SIG-M5 (cell line): ENCODE results near the gene LEFTY1.

Experiments used
- DNase-seq: peaks from one replicate; lab custom pipeline; 2025; lab: John Stamatoyannopoulos, UW

LEFTY1 gene

DNA sequence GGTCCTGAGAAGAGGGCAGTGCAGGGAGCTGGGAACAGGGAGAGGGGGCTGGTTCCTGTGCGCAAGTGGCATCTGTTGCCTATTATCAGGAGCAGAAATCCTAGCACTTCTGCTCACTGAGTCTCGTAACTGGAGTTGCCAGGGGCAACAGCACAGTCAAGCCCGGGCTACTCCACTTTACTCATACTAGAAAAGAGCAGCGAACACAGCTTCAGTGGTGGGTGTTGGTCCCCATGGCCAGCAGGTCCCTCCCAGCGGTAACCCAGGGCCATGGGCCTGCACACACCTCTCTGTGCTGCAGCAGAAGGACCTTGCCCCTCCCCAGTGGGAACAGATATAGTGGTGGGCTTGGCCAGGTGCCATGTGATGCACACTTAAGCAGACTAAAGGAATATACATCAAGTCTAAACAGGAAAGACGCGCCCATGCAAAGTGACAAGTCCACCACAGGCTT is 26.6 kb upstream of the LEFTY1 start:
- DNase-seq: no peak

DNA sequence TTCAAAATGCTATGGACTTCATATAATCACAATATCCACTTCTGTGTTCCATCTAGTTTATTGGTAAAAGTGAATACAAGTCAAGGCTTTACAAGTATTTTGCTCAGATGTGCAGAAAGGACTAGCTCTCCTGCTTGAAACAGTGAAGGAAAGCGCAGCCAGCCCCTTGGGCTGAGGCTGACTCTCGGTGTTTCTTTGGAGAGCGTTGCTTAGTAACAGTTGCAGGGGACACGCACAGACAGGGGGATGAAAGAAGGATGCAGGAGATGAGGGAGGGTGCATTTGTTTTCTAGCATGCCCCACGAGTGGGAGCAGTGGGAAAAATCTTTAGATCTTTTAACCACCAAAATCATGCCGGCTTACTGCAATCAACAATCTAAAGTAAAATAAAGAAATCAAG is 26.0 kb upstream of the LEFTY1 start:
- no peak for DNase-seq

- no peak for DNase-seq
Measured at GRCh38 chr1:225914391-225914790, 25.4 kb upstream of the LEFTY1 start.

GRCh38 chr1:225911191-225912130 is 22.5 kb upstream of the LEFTY1 start:
- no peak for DNase-seq

DNA sequence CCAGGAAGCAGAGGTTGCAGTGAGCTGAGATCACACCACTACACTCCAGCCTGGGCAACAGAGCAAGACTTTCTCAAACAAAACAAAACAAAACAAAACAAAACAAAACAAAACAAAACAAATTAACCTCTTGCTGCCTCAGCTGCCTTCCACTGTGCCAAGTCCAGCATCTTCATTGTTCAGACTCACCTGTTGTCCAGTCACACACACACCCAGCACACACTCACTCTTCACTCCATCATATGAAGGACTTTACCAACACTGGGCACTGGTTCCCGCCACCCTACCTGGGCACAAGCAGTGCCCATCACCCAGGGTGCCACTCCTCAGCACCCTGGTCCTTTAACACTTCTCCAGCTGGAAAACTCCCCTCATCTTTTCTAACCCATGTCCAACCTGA is 20.5 kb upstream of the LEFTY1 start:
- DNase-seq: no peak

DNA sequence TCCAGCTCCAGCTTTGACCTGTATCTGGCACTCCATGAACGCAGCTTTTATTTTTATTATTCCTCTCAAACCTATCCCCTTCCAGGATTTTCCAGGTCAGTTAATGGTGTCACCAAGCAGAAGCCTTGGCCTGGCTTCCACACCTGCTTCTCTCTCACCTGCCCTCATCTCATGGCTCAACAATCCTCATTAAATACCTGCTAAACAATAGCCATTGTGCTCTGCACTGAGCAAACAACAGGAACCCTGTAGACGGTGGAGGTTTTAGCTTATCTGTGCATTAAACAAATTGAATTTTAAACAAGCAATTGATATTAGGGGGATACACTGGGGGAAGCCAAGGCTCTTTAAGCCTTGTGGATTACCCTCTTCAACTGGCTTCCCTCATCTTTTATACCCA is 19.8 kb upstream of the LEFTY1 start:
- DNase-seq: no peak

DNA sequence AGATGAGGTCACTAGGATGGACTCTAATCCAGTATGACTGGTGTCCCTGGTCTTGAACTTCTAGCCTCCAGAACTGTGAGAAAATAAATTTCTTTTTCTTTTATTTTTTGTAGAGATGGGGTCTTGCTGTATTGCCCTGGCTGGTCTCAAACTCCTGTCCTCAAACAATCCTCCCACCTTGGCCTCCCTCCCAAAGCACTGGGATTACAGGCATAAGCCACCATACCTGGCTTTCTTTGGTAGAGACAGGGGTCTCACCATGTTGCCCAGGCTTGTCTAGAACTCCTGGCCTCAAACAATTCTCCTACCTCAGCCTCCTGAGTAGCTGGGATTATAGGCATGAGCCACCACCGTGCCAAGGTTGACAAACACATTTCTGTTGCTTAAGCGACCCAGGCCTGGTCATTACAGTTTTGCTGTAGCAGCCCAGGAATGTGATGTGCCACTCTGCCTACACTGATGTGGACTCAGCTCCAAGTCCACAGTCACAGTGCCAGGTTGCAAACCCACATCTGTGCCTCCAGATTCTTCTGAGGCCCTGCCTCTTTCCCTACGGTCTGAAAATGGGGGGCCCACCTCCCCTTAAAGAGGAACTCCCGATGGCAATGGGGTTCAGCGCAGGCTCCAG is 19.2 kb upstream of the LEFTY1 start:
- DNase-seq: no peak

DNA sequence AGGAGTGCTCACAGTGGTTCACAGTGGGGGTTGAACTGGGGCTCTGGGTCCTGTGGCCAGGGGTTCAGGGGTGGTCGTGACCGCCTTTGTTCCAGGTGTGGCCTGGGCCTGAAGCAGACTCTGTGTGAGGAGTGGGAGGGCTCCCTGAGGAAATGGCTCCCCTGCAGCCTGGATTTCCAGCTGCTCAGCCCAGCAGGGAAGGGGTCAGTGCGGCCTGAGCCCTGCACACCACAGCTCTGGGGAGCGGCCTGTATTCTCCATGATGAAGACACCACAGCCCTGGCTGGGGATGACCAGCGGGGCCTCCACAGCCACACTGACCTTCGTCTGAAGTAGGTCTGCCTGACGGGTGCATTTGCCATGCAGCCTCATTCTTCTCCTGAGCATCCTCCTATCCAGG is 18.4 kb upstream of the LEFTY1 start:
- DNase-seq: no peak

- DNase-seq: no peak
Measured at GRCh38 chr1:225906467-225906866, 17.5 kb upstream of the LEFTY1 start.

DNA sequence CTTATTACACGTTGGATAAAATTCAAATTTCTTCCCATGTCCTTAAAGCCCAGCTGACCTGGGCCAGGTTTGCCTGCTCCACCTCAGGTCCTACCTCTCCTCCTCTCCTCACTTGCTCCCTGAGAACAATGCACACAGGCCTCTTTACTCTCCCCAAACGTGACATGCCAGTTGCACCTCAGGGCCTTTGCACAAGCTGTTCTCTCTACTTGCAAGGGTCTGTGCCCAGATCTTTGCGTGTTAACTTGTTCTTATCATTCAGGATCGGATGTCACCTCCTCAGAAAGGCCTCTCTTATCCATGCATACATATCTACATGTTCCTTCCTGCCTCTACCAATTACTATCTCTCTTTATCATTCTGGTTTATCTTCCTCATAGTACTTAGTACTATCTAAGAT is 14.7 kb upstream of the LEFTY1 start:
- DNase-seq: no peak

GRCh38 chr1:225899044-225899925 is 10.3 kb upstream of the LEFTY1 start:
- DNase-seq: no peak

- DNase-seq: no peak
Measured at GRCh38 chr1:225897595-225898514, 8.9 kb upstream of the LEFTY1 start.

DNA sequence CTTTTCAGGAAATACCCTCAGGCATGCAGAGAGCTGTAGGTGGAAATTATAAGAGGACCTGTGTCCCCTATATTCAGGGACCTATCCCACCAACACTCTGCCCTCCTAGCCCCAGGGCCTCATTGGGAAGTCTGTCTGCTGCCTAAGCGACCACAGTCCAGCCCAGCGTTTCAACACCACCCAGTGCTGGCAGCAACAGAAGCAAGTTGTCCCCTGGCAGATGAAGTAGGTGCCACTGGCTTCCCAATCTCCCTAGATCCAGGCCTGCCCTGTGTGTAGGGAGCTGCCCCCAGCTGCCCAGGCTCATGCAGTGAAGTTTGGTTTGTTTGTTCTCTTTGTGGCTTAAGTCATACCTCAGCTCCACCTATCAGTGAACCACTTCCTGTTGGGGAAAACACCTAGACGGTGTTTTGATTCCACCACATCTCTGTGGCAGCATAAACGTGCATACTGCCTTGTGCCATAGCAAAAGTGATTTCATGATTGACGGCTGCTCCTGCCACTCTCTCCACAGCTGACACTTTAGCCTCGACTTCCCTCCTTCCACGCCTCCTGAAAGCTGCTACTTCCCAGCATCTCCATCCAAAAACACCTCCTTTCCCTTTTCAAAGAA is 8.1 kb upstream of the LEFTY1 start:
- no peak for DNase-seq

DNA sequence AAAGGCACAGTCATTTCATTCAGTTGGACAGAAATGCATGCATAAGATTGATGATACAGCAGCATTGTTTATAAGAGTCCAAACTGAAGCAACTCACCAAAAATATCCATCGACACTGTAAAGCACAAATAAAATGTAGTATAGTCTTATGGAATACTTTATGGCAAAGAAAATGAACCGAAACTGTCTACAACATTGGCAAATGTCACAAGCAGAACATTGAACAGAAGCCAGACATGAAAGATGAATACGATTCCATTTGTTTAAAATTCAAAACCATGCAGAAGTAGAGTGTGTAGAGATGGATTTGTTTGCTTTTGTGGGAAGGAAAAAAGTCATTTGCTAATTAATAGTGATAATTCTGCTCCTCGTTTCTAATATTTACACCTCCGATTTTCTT is 7.5 kb upstream of the LEFTY1 start:
- no peak for DNase-seq

DNA sequence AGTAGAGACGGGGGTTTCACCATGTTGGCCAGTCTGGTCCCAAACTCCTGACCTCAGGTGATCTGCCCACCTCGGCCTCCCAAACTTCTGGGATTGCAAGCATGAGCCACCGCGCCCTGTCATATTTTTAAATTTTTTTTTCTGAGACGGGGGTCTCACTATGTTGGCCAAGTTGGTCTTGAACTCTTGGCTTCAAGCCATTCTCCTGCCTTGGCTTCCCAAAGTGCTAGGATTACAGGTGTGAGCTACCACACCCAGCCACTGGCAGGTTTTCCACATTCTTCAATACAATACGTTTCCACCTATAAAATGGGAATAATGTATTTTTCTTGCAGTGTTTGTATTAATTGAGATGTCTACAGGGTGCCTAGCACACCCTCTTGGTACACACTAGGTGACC is 3.4 kb upstream of the LEFTY1 start:
- DNase-seq: no peak

DNA sequence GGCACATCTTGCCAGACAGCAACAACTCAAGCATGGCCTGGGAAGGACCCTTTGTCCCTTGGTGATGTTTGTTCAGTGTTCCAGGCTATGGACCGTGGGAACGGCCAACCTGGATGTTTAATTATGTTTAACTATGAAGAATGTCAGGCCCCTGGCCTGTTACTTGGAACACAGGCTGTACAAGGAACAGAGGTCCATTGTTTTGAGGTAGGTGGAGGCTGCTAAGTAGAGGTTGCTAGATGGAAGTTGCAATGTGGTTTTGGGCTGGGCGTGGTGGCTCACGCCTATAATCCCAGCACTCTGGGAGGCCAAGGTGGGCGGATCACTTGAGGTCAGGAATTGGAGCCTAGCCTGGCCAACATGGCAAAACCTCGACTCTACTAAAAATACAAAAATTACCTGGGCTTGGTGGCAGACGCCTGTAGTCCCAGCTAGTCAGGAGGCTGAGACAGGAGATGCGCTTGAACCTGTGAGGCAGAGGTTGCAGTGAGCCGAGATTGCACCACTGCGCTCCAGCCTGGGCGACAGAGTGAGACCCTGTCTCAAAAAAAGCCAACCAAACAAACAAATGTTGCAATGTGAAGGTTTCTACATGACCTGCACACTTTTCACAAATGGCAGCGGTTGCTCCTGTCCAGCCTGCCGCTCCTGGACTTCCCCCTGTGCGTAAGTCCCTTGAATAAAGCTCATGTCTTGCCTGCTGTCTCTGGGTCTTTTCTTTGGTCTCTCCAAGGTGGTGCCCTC is 2.5 kb upstream of the LEFTY1 start:
- no peak for DNase-seq

GRCh38 chr1:225890346-225891228 is 1.6 kb upstream of the LEFTY1 start:
- DNase-seq: no peak

DNA sequence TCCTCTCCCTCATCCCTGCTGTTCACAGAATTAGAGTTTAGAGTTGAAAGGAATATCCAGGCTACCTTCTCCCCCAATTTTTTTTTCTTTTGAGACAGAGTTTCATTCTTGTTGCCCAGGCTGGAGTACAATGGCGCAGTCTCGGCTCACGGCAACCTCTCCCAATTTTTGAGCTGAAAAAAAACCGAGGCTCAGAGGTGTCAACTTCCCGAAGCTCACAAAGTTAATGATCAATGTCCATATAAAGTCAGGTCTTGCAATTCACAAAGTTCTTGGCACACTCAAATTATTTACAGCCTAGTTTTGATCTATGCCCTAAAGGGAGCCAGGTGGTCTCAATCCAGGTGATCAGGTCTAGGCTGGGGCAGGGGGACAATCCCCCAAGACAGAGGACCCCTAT is 797 bp upstream of the LEFTY1 start:
- DNase-seq: no peak

DNA sequence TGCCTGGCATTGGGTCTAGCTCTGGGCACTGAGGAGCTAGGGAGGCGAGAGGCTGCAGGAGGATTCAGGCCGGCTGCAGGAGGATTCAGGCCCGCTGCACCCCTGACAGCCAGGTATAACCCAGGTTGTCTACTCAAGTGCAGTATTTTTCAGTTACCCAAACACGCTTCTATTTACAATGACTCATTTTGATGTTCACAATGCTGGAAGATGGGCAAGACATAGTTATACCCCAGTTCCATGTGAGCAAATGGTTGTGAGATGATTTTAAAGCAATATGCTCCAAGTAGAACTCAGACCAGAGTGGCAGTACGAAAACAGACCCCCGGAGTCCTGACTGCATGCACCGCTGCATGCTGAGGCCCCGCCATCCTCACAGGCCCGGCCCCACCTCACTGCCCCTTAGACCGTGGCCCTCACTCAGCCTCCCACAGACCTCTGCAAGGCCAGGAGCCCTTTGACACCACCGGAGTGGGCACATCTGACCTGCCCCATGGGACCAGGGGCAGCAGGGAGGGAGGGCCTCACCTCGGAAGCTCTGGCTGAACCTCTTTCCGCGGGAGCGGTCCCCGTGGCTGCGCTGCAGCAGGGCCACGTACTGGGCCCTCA is 553 bp downstream of the LEFTY1 start:
- no peak for DNase-seq
